Measurements from ENCODE around the gene PDPK1.
"Not testable (repeated sequence)": the region's sequence is repeated elsewhere in the genome, so short reads cannot be mapped to it uniquely, and the experiment has no call there.

Gene PDPK1

GRCh38 chr16:2603165-2604015 lies 65.6 kb downstream of the PDPK1 start:
- POLR2A ChIA-PET, result interaction anchor here (0.5 to 1.1 kb wide), 6 partner anchors 72 to 639 kb away, joined by 3 to 6 read pairs (median 3); partner anchors contain the start of genes AMDHD2, CEMP1, KCTD5 and RPS2
- CTCF ChIA-PET, result interaction anchor here (1.5 kb wide), 1 partner anchor 62 kb away, joined by 3 read pairs; no protein-coding TSS in a partner anchor
- DNase-seq (ENCODE audit: extremely low spot score), result peak; percentile 99
- no peak for TF ChIP-seq CTCF (IDR thresholded peaks at IDR 0.05; ENCODE audit: control extremely low read depth, extremely low read depth, low read depth, missing control alignments)

GRCh38 chr16:2604016-2604369 lies 66.2 kb downstream of the PDPK1 start:
- POLR2A ChIA-PET, result interaction anchor here (0.5 to 0.6 kb wide), 2 partner anchors 73 to 79 kb away, joined by 3 to 5 read pairs; partner anchors contain the start of genes CEMP1 and KCTD5
- CTCF ChIA-PET; DNase-seq (ENCODE audit: extremely low spot score): not testable (repeated sequence)

- POLR2A ChIA-PET; CTCF ChIA-PET; DNase-seq (ENCODE audit: extremely low spot score): not testable (repeated sequence)
Measured at GRCh38 chr16:2606820-2607219, 69.0 kb downstream of the PDPK1 start.

GRCh38 chr16:2609345-2609744 lies 71.5 kb downstream of the PDPK1 start:
- POLR2A ChIA-PET; DNase-seq (ENCODE audit: extremely low spot score); CTCF ChIA-PET: not testable (repeated sequence)

- ChIA-PET CTCF (no interaction called here), POLR2A (no interaction called here)
- no peak for TF ChIP-seq CTCF (IDR thresholded peaks at IDR 0.05; ENCODE audit: control extremely low read depth, extremely low read depth, low read depth, missing control alignments)
- no peak for DNase-seq (ENCODE audit: extremely low spot score)
Measured at GRCh38 chr16:2609827-2610470, 72.1 kb downstream of the PDPK1 start.

- TF ChIP-seq CTCF (IDR thresholded peaks at IDR 0.05; ENCODE audit: control extremely low read depth, extremely low read depth, low read depth, missing control alignments), result no peak
- POLR2A ChIA-PET, result no interaction called here
- DNase-seq (ENCODE audit: extremely low spot score), result no peak
- CTCF ChIA-PET, result no interaction called here
Measured at GRCh38 chr16:2610781-2611498, 73.1 kb downstream of the PDPK1 start.

- no peak for DNase-seq (ENCODE audit: extremely low spot score)
- ChIA-PET CTCF (no interaction called here), POLR2A (no interaction called here)
- no peak for TF ChIP-seq CTCF (IDR thresholded peaks at IDR 0.05; ENCODE audit: control extremely low read depth, extremely low read depth, low read depth, missing control alignments)
Measured at GRCh38 chr16:2611499-2611862, 73.7 kb downstream of the PDPK1 start.

- DNase-seq (ENCODE audit: extremely low spot score); POLR2A ChIA-PET; CTCF ChIA-PET: not testable (repeated sequence)
Measured at GRCh38 chr16:2611877-2612276, 74.1 kb downstream of the PDPK1 start.

- DNase-seq (ENCODE audit: extremely low spot score); CTCF ChIA-PET; POLR2A ChIA-PET: not testable (repeated sequence)
Measured at GRCh38 chr16:2613251-2613650, 75.4 kb downstream of the PDPK1 start.

All from GM10248 (cell line).